OCI-LY7 (cell line): ENCODE data around the gene GPSM1. TPM values are rescaled to one million over a fixed set of nuclear protein-coding genes. Genes with fewer than 3 reads are reported as not detected.

Experiments used
- BruUV-seq: library from RNA; stranded (reverse); fragments of 400-500 nt; replicated peaks from 2 replicates; lab custom pipeline; 2021; lab: Mats Ljungman, UMichigan
- CTCF ChIA-PET: fragments of 300-600 bp; sonication (Branson Sonifier 250); formaldehyde crosslinking; loops from one replicate; lab custom pipeline; 2022; ENCODE audit warnings: antibody characterized with exemption; ENCODE audit not compliant: unreplicated experiment; lab: Charles Lee
- POLR2A ChIA-PET: fragments of 300-600 bp; sonication (Branson Sonifier 250); formaldehyde crosslinking; loops from one replicate; lab custom pipeline; 2022; ENCODE audit warnings: antibody characterized with exemption; lab: Charles Lee
- DNase-seq: peaks from one replicate; pipeline ENCODE4 v3.0.0-alpha.2; 2015; ENCODE audit warnings: low spot score
- H2AFZ ChIP-seq: fragments of 200-600 bp; sonication (generic), shearing (Covaris generic); 2 replicates; pipeline ENCODE4 v1.6.1; 2014; ENCODE audit warnings: mild to moderate bottlenecking, antibody characterized with exemption, low read length, moderate library complexity
- H3K27ac ChIP-seq: fragments of 200-600 bp; sonication (generic); 2 replicates; pipeline ENCODE4 v1.5.1; 2014; ENCODE audit warnings: mixed run types, low read depth, mild to moderate bottlenecking, moderate library complexity, low read length, inconsistent platforms; ENCODE audit not compliant: poor library complexity, severe bottlenecking
- H3K36me3 ChIP-seq: fragments of 200-600 bp; sonication (generic); 2 replicates; pipeline ENCODE4 v1.6.1; 2014; ENCODE audit warnings: mild to moderate bottlenecking, antibody characterized with exemption, low read length, moderate library complexity, mixed read lengths; ENCODE audit not compliant: insufficient read depth
- H3K4me1 ChIP-seq: fragments of 200-600 bp; sonication (generic); 2 replicates; pipeline ENCODE4 v1.5.1; 2014; ENCODE audit warnings: mild to moderate bottlenecking, low read length; ENCODE audit not compliant: insufficient read depth, poor library complexity, severe bottlenecking
- H3K4me2 ChIP-seq: fragments of 200-600 bp; sonication (generic); 2 replicates; pipeline ENCODE4 v1.6.1; 2014; ENCODE audit warnings: mild to moderate bottlenecking, low read length
- H3K4me3 ChIP-seq: fragments of 200-600 bp; sonication (generic); 2 replicates; pipeline ENCODE4 v1.5.1; 2014; ENCODE audit warnings: mild to moderate bottlenecking, low read depth, low read length; ENCODE audit not compliant: poor library complexity, severe bottlenecking
- H3K79me2 ChIP-seq: fragments of 200-600 bp; sonication (generic); 2 replicates; pipeline ENCODE4 v1.6.1; 2016; ENCODE audit warnings: low read depth, mild to moderate bottlenecking, low read length, moderate library complexity, mixed read lengths; ENCODE audit not compliant: insufficient read depth
- H3K9me2 ChIP-seq: fragments of 200-600 bp; sonication (generic); 2 replicates; pipeline ENCODE4 v1.6.1; 2016; ENCODE audit warnings: mild to moderate bottlenecking, low read length, mixed read lengths; ENCODE audit not compliant: insufficient read depth
- H3K9me3 ChIP-seq: fragments of 200-600 bp; sonication (generic); 2 replicates; pipeline ENCODE4 v1.6.1; 2014; ENCODE audit warnings: mild to moderate bottlenecking, mixed run types, low read length, mixed read lengths
- H4K20me1 ChIP-seq: fragments of 200-600 bp; sonication (generic); 2 replicates; pipeline ENCODE4 v1.6.1; 2014; ENCODE audit warnings: mild to moderate bottlenecking, antibody characterized with exemption, low read length, moderate library complexity, mixed read lengths; ENCODE audit not compliant: insufficient read depth
- EZH2phosphoT487 ChIP-seq: fragments of 200-600 bp; sonication (generic); IDR thresholded peaks from 2 replicates; pipeline ENCODE4 v1.6.1; 2018; ENCODE audit warnings: low read depth, borderline replicate concordance, mild to moderate bottlenecking, mixed run types, antibody characterized with exemption, low read length, moderate library complexity, mixed read lengths
- intact Hi-C: fragments of 100-400 bp; cut with micrococcal nuclease; formaldehyde crosslinking; loops from one replicate; pipeline ENCODE4 v1.10.0; 2022; ENCODE audit not compliant: unreplicated experiment
- total RNA-seq, 2 experiments: library from RNA; depleted of rRNA in 1 of 2; stranded (reverse); fragments of >200 nt in 1 of 2; shearing (Covaris generic) in 1 of 2; gene quantifications; 2 replicates each; pipeline ENCODE4 v1.2.3, GENCODE V29; 2014 to 2022
- TF ChIP-seq, protein P1 (sequence below): fragments of 200-600 bp; sonication (generic); conservative IDR thresholded peaks from 2 replicates; pipeline ENCODE4 v1.5.1; 2014; ENCODE audit warnings: mild to moderate bottlenecking, antibody characterized with exemption, low read length, moderate library complexity, mixed read lengths

The GPSM1 gene
- total RNA-seq, 2 experiments from 2014 or later: not detected

DNA sequence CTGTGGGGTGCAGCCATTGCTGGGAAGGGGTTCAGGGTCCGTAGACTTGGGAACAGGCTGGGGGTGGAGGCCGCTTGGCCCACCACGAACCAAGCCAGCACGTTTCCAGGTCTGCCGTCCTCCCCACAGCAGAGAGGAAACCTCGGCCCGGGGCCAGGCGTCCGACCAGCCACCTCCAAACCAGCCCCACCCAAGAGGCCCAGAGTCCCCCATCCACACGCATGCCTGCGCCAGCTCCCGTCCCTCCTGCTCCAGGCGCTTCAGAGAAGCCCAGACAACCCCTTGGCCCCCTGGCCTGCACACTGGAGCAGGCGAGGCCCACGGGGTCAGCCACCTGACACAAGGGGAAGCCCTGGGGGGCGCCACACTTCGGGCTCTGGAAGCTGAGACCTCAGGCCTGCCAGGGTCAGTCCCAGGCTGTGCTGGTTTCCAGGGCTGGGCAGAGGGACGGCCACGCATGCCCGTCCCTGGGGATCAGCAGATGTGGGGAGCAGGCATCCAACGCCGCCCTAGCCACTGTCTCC lies 29.9 kb downstream of the GPSM1 start:
- H3K4me3 ChIP-seq: no peak overlapping the region
- no peaks in the 10 kb centered on the region for H3K9me3 ChIP-seq
- no peak overlapping the region for H3K27ac ChIP-seq
- H3K9me2 ChIP-seq: no peaks in the 10 kb centered on the region
- H2AFZ ChIP-seq: no peak overlapping the region
- intact Hi-C loops: no loop called here
- no peaks in the 10 kb centered on the region for H4K20me1 ChIP-seq
- H3K4me1 ChIP-seq: no peaks in the 10 kb centered on the region
- TF ChIP-seq EZH2phosphoT487: no peak
- TF ChIP-seq, protein P1, sequence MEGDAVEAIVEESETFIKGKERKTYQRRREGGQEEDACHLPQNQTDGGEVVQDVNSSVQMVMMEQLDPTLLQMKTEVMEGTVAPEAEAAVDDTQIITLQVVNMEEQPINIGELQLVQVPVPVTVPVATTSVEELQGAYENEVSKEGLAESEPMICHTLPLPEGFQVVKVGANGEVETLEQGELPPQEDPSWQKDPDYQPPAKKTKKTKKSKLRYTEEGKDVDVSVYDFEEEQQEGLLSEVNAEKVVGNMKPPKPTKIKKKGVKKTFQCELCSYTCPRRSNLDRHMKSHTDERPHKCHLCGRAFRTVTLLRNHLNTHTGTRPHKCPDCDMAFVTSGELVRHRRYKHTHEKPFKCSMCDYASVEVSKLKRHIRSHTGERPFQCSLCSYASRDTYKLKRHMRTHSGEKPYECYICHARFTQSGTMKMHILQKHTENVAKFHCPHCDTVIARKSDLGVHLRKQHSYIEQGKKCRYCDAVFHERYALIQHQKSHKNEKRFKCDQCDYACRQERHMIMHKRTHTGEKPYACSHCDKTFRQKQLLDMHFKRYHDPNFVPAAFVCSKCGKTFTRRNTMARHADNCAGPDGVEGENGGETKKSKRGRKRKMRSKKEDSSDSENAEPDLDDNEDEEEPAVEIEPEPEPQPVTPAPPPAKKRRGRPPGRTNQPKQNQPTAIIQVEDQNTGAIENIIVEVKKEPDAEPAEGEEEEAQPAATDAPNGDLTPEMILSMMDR: no peak
- no peaks in the 10 kb centered on the region for H3K36me3 ChIP-seq
- no peak for DNase-seq
- H3K4me2 ChIP-seq: no peak overlapping the region
- BruUV-seq: no TSS peak
- H3K79me2 ChIP-seq: no peaks in the 10 kb centered on the region
- ChIA-PET CTCF (no interaction called here), POLR2A (no interaction called here)

GRCh38 chr9:136358016-136358415 lies 30.7 kb downstream of the GPSM1 start:
- no peak for TF ChIP-seq EZH2phosphoT487
- TF ChIP-seq, protein P1: no peak
- no peaks in the 10 kb centered on the region for H3K9me3 ChIP-seq
- intact Hi-C loops: no loop called here
- no peaks in the 10 kb centered on the region for H3K36me3 ChIP-seq
- no TSS peak for BruUV-seq
- H3K4me2 ChIP-seq: no peak overlapping the region
- no peak overlapping the region for H3K27ac ChIP-seq
- POLR2A ChIA-PET: no interaction called here
- no peak overlapping the region for H2AFZ ChIP-seq
- no peak for DNase-seq
- CTCF ChIA-PET: no interaction called here
- H3K4me3 ChIP-seq: no peak overlapping the region
- H3K9me2 ChIP-seq: no peaks in the 10 kb centered on the region
- H3K79me2 ChIP-seq: no peaks in the 10 kb centered on the region
- H3K4me1 ChIP-seq: peaks cover 7% of the 10 kb centered on the region
- no peaks in the 10 kb centered on the region for H4K20me1 ChIP-seq

DNA sequence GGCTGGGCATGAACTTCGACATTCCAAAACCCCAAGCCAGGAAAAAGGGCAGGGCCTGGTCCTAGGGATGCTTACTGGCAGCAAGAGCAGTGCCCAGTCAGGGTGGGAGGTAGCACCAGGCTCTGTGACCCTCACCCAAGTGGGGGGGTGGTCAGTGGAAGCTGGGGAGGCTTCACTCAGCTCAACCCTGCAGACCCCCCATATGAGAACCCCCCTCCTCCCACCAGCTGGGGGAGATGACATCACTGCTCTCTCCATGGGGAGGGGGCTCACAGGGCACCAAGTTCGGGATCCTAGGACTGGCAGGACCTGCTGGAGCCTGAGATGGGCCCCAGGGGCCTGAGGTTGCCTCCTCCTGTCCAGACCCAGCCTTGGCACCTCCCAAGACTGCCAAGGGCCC lies 31.5 kb downstream of the GPSM1 start:
- H3K4me1 ChIP-seq: peaks cover 9% of the 10 kb centered on the region
- no peaks in the 10 kb centered on the region for H3K9me2 ChIP-seq
- no peaks in the 10 kb centered on the region for H4K20me1 ChIP-seq
- TF ChIP-seq, protein P1: no peak
- TF ChIP-seq EZH2phosphoT487: no peak
- ChIA-PET CTCF (no interaction called here), POLR2A (no interaction called here)
- no TSS peak for BruUV-seq
- H2AFZ ChIP-seq: no peak overlapping the region
- H3K79me2 ChIP-seq: no peaks in the 10 kb centered on the region
- no peaks in the 10 kb centered on the region for H3K9me3 ChIP-seq
- no peaks in the 10 kb centered on the region for H3K36me3 ChIP-seq
- H3K4me3 ChIP-seq: no peak overlapping the region
- H3K4me2 ChIP-seq: no peak overlapping the region
- intact Hi-C loops: no loop called here
- no peak for DNase-seq
- no peak overlapping the region for H3K27ac ChIP-seq
